ENCODE results near the gene SLC1A4.

DNA sequence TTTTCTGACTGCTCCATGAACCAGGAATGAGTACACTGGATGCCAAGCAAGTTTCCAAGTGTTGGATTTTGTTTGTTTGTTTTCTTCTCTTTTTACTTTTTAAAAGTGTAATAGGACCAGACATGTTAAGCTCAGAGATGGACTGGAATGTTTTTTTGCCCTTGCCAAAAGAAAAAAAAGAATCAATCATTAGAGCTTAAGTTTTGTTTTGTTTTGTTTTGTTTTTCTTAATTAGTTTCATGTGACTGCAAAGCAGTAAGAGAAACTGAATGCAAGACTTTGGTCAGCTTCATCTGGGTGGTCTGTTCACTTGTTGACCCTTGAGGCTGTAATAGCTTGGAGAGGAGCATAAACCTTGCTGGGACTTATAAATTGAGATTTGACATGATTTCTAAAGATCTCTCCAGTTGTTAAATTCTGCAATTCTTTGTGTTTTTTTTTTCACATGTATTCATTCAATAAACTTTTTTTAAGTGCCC is 42.4 kb upstream of the SLC1A4 start:
- TF ChIP-seq, protein P1, sequence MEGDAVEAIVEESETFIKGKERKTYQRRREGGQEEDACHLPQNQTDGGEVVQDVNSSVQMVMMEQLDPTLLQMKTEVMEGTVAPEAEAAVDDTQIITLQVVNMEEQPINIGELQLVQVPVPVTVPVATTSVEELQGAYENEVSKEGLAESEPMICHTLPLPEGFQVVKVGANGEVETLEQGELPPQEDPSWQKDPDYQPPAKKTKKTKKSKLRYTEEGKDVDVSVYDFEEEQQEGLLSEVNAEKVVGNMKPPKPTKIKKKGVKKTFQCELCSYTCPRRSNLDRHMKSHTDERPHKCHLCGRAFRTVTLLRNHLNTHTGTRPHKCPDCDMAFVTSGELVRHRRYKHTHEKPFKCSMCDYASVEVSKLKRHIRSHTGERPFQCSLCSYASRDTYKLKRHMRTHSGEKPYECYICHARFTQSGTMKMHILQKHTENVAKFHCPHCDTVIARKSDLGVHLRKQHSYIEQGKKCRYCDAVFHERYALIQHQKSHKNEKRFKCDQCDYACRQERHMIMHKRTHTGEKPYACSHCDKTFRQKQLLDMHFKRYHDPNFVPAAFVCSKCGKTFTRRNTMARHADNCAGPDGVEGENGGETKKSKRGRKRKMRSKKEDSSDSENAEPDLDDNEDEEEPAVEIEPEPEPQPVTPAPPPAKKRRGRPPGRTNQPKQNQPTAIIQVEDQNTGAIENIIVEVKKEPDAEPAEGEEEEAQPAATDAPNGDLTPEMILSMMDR (IDR thresholded peaks at IDR 0.05): no peak
- no peak for TF ChIP-seq POLR2A (IDR thresholded peaks at IDR 0.05)

All from testis (tissue), 2 donors.